Stimulated activated CD4-positive, alpha-beta T cell treated with anti-CD3 and anti-CD28 coated beads, Interleukin-2, amount 100 ng/mL, for 24 hours (primary cell): ENCODE measurements around the gene WIZ.

ENCODE experiments used
- DNase-seq, 2 donors: peaks; one replicate each; pipeline ENCODE4 v3.0.0-alpha.2; 2020

WIZ gene

GRCh38 chr19:15444505-15445226 is 5.1 kb downstream of the WIZ start:
- no peak for DNase-seq

GRCh38 chr19:15443838-15444237 is 5.9 kb downstream of the WIZ start:
- DNase-seq, result no peak

DNA sequence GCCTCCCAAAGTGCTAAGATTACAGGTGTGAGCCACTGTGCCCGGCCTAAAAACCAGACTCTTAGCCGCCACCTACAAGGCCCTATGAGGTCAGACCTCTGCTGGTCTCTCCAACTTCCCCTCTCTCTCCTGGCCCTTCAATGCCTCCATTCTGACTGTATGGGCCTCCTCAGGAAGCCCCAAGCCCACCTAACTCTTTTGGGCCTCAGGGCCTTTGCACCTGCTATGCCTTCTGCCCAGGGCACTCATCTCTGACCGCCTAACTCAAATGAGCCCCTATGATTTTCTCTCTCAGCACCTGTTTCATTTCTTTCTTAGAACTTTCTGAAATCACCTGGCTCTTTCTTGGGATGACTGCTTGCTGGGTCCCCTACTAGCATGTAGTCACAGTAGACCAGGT is 6.4 kb downstream of the WIZ start:
- DNase-seq, result no peak

DNA sequence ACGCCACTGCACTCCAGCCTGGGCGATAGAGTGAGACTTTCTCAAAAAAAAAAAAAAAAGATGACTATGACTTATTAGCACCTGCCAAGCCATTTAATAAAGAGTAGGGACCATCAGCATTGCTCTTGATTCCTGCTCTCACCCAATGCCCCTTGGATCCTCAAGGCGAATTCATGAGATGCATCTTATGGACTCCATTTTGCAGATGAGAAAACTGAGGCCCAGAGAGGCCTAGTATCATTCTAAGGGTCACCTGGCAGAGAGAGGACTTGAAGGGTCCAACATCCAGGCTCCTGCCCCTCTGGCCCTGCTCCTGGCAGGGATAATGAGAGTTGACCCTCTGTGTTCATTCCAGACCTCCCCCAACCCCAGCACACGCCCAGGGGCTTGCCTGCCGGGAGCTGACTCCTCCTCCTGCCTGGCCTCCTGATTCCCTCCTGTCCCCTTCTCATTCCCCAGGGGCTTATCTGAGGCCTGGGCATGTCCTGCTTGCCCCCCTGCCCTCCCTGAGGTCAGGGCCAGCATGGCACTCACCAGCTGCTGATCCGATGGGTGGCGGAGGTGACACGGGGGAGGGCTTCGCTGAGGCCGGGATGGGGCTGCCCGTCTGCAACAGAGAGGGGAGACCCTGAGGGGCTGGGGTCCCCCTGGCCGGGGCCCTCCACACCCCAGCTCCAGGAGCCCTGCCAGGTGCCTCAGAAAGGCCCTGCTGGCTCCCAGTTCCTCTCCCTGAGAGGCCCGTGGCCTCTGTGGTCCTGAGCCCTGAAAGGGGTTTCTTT is 7.4 kb downstream of the WIZ start:
- no peak for DNase-seq

DNA sequence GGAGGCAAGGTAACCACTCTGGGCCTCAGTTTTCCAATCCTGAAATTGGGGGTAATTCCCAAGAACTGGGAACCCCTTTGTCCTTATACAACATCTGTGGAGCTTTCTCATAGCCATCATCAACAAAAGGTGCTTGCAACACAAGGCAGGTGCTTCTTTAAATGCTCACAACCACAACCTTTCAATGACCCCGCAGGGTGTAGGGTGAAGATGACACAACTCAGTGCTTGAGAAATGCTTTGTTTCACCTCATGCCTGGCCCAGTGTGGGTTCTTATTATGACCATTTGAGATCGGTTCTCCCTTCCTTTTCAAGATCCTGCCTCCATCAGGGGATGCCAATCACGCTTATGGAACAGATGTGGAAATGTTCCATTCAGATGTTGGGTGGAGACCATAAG is 8.4 kb downstream of the WIZ start:
- no peak for DNase-seq

GRCh38 chr19:15439821-15440641 is 9.7 kb downstream of the WIZ start:
- DNase-seq, result no peak

- DNase-seq, result no peak
Measured at GRCh38 chr19:15439078-15439799, 10.5 kb downstream of the WIZ start.

DNA sequence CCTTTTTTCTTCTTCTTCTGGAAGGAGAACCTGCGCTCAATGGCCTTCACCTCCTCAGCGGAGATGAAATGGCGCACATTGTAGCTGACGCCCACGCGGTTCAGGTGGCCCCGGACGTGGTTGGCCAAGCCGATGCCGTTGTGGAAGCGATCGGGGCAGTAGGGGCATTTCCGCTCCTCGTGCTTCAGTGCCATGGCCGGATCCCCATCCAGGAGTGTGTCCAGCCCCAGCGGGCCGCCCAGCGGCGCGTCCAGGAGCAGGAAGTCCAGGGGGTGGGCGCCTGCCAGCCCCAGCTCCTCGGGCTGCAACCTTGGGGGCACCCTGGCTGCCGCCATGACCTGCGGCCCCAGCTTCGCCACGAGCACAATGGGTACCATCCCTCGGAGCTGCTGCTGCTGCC is 11.2 kb downstream of the WIZ start:
- DNase-seq, result no peak

DNA sequence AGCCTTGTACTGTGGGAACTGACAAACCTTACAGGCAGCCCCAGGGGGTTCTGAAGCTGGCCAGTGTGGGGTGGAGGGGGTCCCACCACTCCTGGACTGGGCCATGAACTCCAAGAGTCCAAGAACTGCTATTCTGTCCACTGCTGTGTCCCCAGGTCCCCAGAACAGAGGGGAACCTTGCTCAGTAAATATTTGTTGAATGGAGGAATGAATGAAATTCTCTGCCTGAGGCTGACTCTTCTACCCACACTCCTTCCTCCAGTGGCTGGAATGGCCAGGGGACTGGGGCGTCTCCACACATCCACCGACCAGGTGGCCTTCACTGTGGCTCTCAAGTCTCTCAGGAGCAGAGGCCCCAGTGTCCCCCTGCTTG is 11.6 kb downstream of the WIZ start:
- DNase-seq, result no peak

DNA sequence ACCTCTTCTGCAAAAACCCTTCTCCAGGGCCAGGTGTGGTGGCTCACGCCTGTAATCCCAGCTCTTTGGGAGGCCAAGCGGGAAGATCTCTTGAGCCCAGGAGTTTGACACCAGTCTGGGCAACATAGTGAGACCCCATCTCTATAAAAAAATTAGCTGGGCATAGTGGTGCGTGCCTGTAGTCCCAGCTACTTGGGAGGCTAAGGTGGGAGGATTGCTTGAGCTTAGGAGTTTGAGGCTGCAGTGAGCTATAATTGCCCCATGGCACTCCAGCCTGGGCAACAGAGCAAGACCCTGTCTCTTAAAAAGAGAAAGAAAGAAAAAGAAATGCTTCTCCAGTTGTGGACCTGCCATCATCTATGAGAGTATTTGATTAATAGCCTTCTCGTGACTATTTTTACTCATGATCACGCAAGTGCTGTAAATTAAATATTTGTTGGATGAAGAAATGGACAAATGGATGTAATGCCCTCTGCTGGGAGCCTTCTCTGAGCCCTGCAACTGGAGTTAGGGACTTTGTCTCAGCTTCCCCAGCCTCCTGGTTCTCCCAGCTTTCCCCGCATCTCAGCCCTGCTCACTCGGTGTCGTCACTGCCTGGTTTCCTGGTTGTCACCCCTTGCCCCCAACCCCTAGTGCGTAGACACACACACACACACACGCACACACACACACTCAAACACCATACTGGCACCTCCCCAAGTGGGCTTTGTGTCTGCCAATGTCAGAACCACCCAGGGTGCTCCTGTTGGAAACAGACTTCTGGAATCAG is 12.2 kb downstream of the WIZ start:
- DNase-seq, result no peak

DNA sequence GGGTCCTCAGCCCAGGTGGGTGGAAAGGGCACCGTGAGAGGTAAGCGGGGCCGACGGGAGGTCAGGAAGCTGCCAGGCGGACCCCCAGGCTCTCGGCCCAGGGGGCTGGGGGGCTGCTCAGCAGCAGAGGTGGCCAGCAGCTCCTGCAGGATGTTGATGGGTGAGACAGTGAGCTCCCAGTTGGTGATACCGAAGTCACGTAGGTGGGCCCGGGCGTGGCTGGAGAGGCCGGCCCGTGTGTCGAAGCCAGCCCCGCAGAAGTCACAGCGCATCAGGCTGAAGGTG is 13.0 kb downstream of the WIZ start:
- DNase-seq, result no peak

DNA sequence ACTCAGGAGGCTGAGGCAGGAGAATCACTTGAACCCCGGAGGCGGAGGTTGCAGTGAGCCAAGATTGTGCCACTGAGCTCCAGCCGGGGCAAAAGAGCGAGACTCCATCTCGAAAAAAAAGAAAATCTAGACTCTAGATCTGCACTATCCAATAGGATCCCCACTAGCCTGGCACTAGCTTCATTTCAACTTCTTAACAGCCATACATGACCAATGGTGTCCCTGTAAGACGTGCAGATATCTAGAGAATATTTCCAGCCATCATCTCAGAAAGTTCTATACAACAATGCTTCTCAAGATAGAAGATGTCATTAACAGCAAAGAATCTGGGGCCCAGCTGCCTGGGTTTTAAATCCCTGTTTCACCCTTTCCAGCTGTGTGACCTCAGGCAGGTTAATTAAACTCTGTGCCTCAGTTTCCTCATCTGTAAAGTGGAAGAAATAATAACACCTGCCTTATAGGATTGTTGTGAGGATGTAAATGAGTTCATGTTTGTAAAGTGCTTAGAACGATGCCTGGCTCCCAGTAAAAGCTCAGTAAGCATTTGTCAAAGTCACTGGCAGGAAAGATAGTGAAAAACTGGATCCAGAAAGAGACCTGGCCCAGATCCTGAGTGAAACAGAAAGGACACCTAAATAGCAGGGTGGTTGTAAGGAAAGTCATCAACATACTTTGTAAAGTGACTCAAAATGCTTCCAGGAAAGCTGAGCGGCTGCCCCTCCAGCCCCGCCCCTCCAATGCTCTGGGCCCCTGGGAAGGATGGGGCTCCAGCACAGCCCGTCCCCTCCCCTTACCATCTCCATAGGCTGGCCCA is 13.5 kb downstream of the WIZ start:
- no peak for DNase-seq

DNA sequence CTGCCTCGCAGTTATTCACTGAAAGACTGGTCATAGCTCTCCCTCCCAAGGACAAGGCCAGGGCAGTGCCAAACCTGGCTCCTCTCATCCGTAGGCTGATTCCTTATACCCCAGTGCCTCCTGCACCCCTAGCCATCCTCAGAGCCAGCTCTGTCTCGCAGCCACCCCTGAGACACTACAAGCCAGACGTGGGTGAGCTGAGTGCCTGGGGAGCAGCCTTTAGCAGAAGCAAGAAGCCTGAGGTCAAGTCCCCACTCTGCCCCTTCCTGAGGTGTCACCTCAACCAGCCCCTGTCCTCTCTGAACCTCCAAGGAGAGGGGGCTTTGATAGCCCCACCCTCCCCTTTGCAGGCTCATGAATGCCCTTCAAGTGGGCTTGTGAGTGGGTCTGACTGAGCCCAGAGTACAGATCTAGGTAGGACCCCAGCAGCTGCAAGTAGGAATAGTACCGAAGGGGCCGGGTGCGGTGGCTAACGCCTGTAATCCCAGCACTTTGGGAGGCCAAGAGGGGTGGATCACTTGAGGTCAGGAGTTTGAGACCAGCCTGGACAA is 16.2 kb downstream of the WIZ start:
- DNase-seq, result no peak

- peak; percentile 93 to 95 for DNase-seq
Measured at GRCh38 chr19:15432629-15433518, 16.9 kb downstream of the WIZ start.

- peak; percentile 45 to 50 for DNase-seq
Measured at GRCh38 chr19:15432018-15432494, 17.7 kb downstream of the WIZ start.

GRCh38 chr19:15431396-15432017 is 18.2 kb downstream of the WIZ start:
- DNase-seq, result no peak

DNA sequence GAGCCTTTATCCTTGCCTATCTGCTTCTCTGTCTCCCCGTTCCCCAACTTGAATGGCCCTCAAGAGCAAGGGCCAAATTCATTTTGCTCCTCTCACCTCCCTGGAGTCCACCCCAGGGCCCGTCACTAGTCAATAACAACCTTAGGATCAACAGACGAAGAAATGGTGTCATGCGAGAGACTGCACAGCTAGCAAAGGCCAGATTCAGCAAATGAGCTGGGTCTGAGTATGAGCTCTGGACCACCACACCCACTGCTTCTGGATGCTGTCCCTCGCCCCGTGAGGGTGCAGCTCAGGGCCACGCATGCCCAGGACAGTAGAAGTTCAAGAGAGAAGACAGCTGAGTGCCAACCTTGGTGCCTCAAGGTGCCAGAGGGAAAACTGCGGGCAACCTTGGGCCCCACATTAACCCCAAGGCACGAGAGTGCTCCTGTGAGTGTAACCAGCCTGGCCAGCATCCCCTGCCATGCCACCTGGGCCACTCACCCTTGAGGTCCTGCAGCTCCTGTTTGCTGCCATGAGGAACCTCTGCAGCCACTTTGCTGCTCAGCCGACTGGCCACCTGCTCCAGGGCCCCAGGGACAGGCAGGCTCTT is 19.1 kb downstream of the WIZ start:
- no peak for DNase-seq

DNA sequence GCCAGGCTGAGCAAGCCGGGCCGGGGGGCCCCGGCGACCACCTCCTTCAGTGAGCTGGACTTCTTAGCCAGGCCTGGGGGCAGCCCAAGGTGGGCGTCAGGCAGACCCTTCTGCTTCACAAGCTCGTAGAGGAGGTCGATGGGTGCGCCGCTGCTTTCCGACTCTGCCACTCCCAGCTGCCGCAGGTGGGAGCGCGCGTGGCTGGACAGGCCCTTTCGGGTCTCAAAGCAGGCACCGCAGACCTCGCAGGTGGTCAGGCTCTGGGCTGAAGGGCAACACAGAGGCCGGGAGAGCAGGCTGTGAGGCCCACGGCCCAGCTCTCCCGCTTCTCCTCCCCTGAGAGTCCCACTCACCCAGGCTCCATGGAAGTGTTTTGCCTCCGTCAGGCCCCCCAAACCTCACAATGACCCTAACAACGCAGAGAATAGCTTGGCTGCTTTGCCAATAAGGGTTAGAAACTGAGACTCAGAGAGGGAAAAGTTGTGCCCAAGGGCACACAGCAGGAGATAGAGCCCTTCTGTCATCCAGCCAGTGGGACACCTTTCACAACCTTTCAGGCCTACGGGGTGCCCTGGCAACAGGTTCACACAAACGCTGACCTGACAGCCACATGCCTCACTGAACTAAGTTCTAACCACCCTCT is 19.8 kb downstream of the WIZ start:
- no peak for DNase-seq
